K562 (cell line): ENCODE results near the gene USB1. TPM values are rescaled to one million over a fixed set of nuclear protein-coding genes. Genes with fewer than 3 reads are reported as not detected.

ENCODE experiments used
- ADNP ChIP-seq: fragments of 200-800 bp; sonication (Bioruptor generic); IDR thresholded peaks from 2 replicates; pipeline ENCODE4 v1.6.1; 2016; ENCODE audit warnings: missing genetic modification characterization, missing compliant biosample characterization
- ARID4B ChIP-seq: sonication (generic); formaldehyde crosslinking; IDR thresholded peaks from 2 replicates; pipeline ENCODE4 v1.8.0; 2022; ENCODE audit warnings: mild to moderate bottlenecking, missing genetic modification reagents
- CHD4 ChIP-seq: fragments of 200-600 bp; sonication (generic); IDR thresholded peaks from 3 replicates; pipeline ENCODE4 v1.6.1; 2012; ENCODE audit warnings: low read depth, mild to moderate bottlenecking, mixed read lengths, low read length, inconsistent platforms; ENCODE audit not compliant: insufficient read depth, insufficient replicate concordance, poor library complexity, severe bottlenecking
- HLTF ChIP-seq: fragments of 450-650 bp; IDR thresholded peaks from 2 replicates; pipeline ENCODE4 v1.6.1; 2016
- ID3 ChIP-seq, 2 experiments: fragments of 250-450 bp in 1 of 2; fragments of 450-650 bp in 1 of 2; sonication (Bioruptor Pico) in 1 of 2; IDR thresholded peaks; 2 replicates each; pipeline versions ENCODE4 v1.6.1 to v1.8.0; 2016 to 2021; ENCODE audit warnings: mild to moderate bottlenecking in 2 of 2, moderate library complexity in 2 of 2, missing compliant biosample characterization in 1 of 2, missing genetic modification characterization in 1 of 2
- MBD2 ChIP-seq: sonication (generic); IDR thresholded peaks from 2 replicates; pipeline ENCODE4 v1.6.1; 2016; ENCODE audit warnings: low read depth, borderline replicate concordance
- MXD1 ChIP-seq: fragments of 250-450 bp; sonication (Bioruptor Pico); IDR thresholded peaks from 2 replicates; pipeline ENCODE4 v1.8.0; 2021; ENCODE audit warnings: borderline replicate concordance, mild to moderate bottlenecking, moderate library complexity; ENCODE audit not compliant: poor library complexity, severe bottlenecking
- PTRF ChIP-seq: fragments of 450-650 bp; IDR thresholded peaks from 2 replicates; pipeline ENCODE4 v1.6.1; 2016; ENCODE audit warnings: mild to moderate bottlenecking, missing genetic modification characterization, missing compliant biosample characterization
- RCOR1 ChIP-seq, 2 experiments: IDR thresholded peaks; 2 replicates each; pipeline ENCODE4 v1.6.1; 2012; ENCODE audit warnings: low read depth in 2 of 2, low read length in 2 of 2, borderline replicate concordance in 1 of 2, improper control_type of control experiment in 1 of 2
- RFX7 ChIP-seq: fragments of 250-450 bp; sonication (Bioruptor Pico); IDR thresholded peaks from 2 replicates; pipeline ENCODE4 v1.5.1; 2021; ENCODE audit warnings: mild to moderate bottlenecking
- RNF2 ChIP-seq: sonication (generic); IDR thresholded peaks from 2 replicates; pipeline ENCODE4 v1.6.1; 2016
- STAT5A ChIP-seq: IDR thresholded peaks from 2 replicates; pipeline ENCODE4 v1.6.1; 2012; ENCODE audit warnings: low read length, inconsistent platforms, borderline replicate concordance
- USF1 ChIP-seq: sonication (generic); formaldehyde crosslinking; IDR thresholded peaks from 2 replicates; pipeline ENCODE4 v1.9.0; 2022; ENCODE audit warnings: mild to moderate bottlenecking, missing genetic modification reagents
- ZNF175 ChIP-seq: fragments of 200-800 bp; sonication (Bioruptor generic); IDR thresholded peaks from 2 replicates; pipeline ENCODE4 v1.6.1; 2016; ENCODE audit warnings: low read depth, mild to moderate bottlenecking, missing genetic modification characterization, missing compliant biosample characterization
- ZNF274 ChIP-seq: IDR thresholded peaks from 2 replicates; pipeline ENCODE4 v1.6.1; 2011; ENCODE audit warnings: low read depth, mild to moderate bottlenecking, low read length, moderate library complexity, borderline replicate concordance
- polyA plus RNA-seq, 8 experiments: library from polyadenylated mRNA; depleted of rRNA in 4 of 8; stranded (reverse) in 5 of 8; unstranded in 3 of 8; fragments of >200 nt; fragmentation: Nextera tagmentation in 2 of 8; fragmentation: Illumina TruSeq in 1 of 8; extraction: Ambion mirVana in 2 of 8; extraction: Trizol in 1 of 8; gene quantifications; 2 replicates each; pipeline versions ENCODE4 v1.2.1 to v1.2.3, GENCODE V29; 2011 to 2014; ENCODE audit warnings: inconsistent platforms in 1 of 8, missing spikeins in 1 of 8
- total RNA-seq, 7 experiments: library from RNA; depleted of rRNA in 6 of 7; stranded (reverse); fragments of >200 nt in 6 of 7; fragmentation: Illumina TruSeq in 2 of 7; extraction: Trizol in 2 of 7; gene quantifications; 2 replicates each; pipeline versions ENCODE4 v1.2.1 to v1.2.3, GENCODE V29; 2011 to 2021; ENCODE audit warnings: low replicate concordance in 1 of 7
- TF ChIP-seq, protein P1 (sequence below): fragments of 250-450 bp; sonication (Bioruptor Pico); IDR thresholded peaks from 2 replicates; pipeline ENCODE4 v1.4.0; 2020; ENCODE audit warnings: mild to moderate bottlenecking, moderate library complexity, borderline replicate concordance

The USB1 gene
- total and polyA plus RNA-seq, 9 of the 15 experiments (the other 6 are each of a cell fraction or from before 2014, with no cell fraction given): 11.6 to 73.6 (median 19.4) TPM

GRCh38 chr16:58020628-58021521 is 19.7 kb downstream of the USB1 start (continued):
- TF ChIP-seq RCOR1 (IDR thresholded peaks at IDR 0.05; ENCODE audit: borderline replicate concordance in 1 of 2, low read depth in 2 of 2, low read length in 2 of 2) (no peak), HLTF (peak; percentile 94), ARID4B (no peak), MBD2 (no peak), ADNP (tag) (no peak), STAT5A (no peak), CHD4 (no peak), ZNF274 (no peak), PTRF (tag) (no peak), ID3 (CRISPR knock-in tag; IDR thresholded peaks at IDR 0.05) (no peak), ID3 (tag; IDR thresholded peaks at IDR 0.05) (no peak), RNF2 (no peak), USF1 (CRISPR knock-in tag) (no peak), RFX7 (no peak), MXD1 (CRISPR knock-in tag) (no peak), ZNF175 (no peak)
- TF ChIP-seq, protein P1, sequence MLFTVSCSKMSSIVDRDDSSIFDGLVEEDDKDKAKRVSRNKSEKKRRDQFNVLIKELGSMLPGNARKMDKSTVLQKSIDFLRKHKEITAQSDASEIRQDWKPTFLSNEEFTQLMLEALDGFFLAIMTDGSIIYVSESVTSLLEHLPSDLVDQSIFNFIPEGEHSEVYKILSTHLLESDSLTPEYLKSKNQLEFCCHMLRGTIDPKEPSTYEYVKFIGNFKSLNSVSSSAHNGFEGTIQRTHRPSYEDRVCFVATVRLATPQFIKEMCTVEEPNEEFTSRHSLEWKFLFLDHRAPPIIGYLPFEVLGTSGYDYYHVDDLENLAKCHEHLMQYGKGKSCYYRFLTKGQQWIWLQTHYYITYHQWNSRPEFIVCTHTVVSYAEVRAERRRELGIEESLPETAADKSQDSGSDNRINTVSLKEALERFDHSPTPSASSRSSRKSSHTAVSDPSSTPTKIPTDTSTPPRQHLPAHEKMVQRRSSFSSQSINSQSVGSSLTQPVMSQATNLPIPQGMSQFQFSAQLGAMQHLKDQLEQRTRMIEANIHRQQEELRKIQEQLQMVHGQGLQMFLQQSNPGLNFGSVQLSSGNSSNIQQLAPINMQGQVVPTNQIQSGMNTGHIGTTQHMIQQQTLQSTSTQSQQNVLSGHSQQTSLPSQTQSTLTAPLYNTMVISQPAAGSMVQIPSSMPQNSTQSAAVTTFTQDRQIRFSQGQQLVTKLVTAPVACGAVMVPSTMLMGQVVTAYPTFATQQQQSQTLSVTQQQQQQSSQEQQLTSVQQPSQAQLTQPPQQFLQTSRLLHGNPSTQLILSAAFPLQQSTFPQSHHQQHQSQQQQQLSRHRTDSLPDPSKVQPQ (CRISPR knock-in tag): no peak
